SH-SY5Y (cell line): ENCODE data around the gene CORO2A.

Experiments used
- GATA2 ChIP-seq: IDR thresholded peaks from 2 replicates; pipeline ENCODE4 v1.6.1; 2011; ENCODE audit warnings: mild to moderate bottlenecking, low read depth, low read length
- GATA3 ChIP-seq: IDR thresholded peaks from 2 replicates; pipeline ENCODE4 v1.6.1; 2011; ENCODE audit warnings: low read depth, mild to moderate bottlenecking, low read length, moderate library complexity

GRCh38 chr9:98087420-98088354 is 104.8 kb downstream of the CORO2A start:
- no peak for TF ChIP-seq GATA3
- TF ChIP-seq GATA2 = no peak
